Measurements from ENCODE around the gene ZNF787. TPM values are rescaled to one million over a fixed set of nuclear protein-coding genes. Genes with fewer than 3 reads are reported as not detected.

ZNF787 gene
- total RNA-seq, 2 experiments from 2014 or later = 30.6 to 31.7 TPM

DNA sequence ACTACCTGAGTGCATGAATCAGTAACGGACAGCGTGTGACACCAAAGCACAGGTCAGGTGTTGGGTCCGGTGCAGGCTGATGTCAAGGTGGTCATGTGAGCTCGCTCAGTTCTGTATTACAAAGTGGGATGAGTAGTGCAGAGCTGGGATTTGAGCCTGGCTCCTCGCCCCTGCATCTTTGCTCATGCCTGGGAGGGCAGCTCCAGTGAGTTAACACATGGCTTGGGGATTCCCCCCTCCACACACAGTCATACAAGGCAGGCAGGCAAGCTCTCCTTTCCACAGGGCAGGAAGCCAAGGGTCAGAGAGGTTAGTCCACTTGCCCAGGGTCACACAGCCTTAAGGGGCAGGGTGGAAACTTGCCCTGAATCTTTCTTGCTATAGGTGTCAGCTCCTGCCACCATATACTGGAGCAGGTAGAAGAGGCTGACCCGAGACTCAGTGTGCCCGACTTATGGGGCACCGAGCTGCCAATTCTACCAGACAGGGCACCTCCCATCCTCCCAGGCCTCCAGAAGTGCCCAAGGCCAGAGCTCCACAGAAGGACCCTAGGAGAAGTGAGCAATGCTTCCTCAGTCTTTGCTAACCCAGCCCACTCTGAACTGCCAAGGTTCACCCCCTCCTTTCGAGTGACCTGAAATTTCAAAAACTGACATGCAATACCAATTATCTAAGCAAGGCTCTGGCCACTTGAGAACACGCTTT is 35.4 kb downstream of the ZNF787 start:
- POLR2A ChIA-PET = no interaction called here
- H4K20me1 ChIP-seq (ENCODE audit: insufficient read depth, low read length) = no peaks in the 10 kb centered on the region

DNA sequence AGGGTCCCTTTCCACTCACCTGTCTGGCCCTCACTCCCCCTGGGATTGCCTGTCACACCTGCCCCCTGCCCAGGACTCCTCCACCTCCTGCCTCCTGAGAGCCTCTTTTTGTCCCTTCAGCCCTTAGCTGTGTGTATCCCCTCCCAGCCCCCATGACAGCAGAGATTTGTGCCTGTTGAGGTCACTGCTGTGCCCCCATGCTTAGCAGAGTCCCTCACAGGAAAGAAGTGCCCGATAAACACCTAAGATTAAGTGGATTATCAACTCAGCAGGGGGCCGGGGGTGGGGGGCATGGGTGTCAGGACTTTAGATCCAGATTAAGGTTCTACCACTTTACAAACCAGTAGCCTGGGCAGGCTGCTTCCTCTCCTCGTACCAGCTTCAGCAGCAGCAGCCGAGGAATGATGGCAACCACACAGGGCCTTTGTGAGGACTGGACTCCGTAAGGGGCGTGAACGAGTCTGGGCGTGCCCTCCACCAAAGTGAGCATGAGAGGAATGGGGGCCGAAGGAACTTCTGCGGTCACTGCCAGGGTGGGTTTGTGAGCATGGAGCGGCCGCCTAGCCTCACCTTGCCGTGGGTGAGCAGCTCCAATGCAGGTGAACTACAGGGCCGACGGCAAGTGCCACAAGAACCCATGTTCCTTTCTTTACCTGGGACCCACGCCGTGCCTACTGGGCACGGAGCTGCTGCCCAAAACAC is 36.1 kb downstream of the ZNF787 start:
- Histone ChIP-seq H2AFZ (ENCODE audit: low read length) (no peak overlapping the region), H3K79me2 (ENCODE audit: insufficient read depth, low read depth, low read length) (no peaks in the 10 kb centered on the region), H4K20me1 (ENCODE audit: insufficient read depth, low read length) (no peaks in the 10 kb centered on the region), H3K9me2 (ENCODE audit: insufficient read depth, low read length) (no peaks in the 10 kb centered on the region), H3K27ac (ENCODE audit: low read depth, low read length, poor library complexity, severe bottlenecking) (no peak overlapping the region), H3K4me1 (ENCODE audit: insufficient read depth, low read length, poor library complexity, severe bottlenecking) (peaks cover 10% of the 10 kb centered on the region), H3K36me3 (ENCODE audit: insufficient read depth, low read length) (peaks cover 14% of the 10 kb centered on the region; the same call in 1 of the 2 replicates), H3K4me2 (ENCODE audit: low read length) (no peak overlapping the region), H3K4me3 (ENCODE audit: low read depth, low read length, poor library complexity, severe bottlenecking) (no peak overlapping the region), H3K9me3 (ENCODE audit: low read length) (no peaks in the 10 kb centered on the region)
- intact Hi-C loops (cut with micrococcal nuclease; ENCODE audit: unreplicated experiment) = no loop called here
- ChIA-PET POLR2A (no interaction called here), CTCF (ENCODE audit: unreplicated experiment) (no interaction called here)
- no TSS peak for BruUV-seq (replicated peaks)
- DNase-seq (ENCODE audit: low spot score) = no peak
- TF ChIP-seq, protein P1, sequence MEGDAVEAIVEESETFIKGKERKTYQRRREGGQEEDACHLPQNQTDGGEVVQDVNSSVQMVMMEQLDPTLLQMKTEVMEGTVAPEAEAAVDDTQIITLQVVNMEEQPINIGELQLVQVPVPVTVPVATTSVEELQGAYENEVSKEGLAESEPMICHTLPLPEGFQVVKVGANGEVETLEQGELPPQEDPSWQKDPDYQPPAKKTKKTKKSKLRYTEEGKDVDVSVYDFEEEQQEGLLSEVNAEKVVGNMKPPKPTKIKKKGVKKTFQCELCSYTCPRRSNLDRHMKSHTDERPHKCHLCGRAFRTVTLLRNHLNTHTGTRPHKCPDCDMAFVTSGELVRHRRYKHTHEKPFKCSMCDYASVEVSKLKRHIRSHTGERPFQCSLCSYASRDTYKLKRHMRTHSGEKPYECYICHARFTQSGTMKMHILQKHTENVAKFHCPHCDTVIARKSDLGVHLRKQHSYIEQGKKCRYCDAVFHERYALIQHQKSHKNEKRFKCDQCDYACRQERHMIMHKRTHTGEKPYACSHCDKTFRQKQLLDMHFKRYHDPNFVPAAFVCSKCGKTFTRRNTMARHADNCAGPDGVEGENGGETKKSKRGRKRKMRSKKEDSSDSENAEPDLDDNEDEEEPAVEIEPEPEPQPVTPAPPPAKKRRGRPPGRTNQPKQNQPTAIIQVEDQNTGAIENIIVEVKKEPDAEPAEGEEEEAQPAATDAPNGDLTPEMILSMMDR (conservative IDR thresholded peaks at IDR 0.05; ENCODE audit: low read length) = no peak
- no peak for TF ChIP-seq EZH2phosphoT487 (IDR thresholded peaks at IDR 0.05; ENCODE audit: borderline replicate concordance, low read depth, low read length)

More for the DNA sequence above, 35.4 kb downstream of the ZNF787 start:
- Histone ChIP-seq H3K36me3 (ENCODE audit: insufficient read depth, low read length) (peaks cover 14% of the 10 kb centered on the region; the same call in 1 of the 2 replicates), H3K9me2 (ENCODE audit: insufficient read depth, low read length) (no peaks in the 10 kb centered on the region), H3K27ac (ENCODE audit: low read depth, low read length, poor library complexity, severe bottlenecking) (no peak overlapping the region), H3K4me1 (ENCODE audit: insufficient read depth, low read length, poor library complexity, severe bottlenecking) (peaks cover 8% of the 10 kb centered on the region), H3K4me2 (ENCODE audit: low read length) (no peak overlapping the region), H3K79me2 (ENCODE audit: insufficient read depth, low read depth, low read length) (no peaks in the 10 kb centered on the region), H3K4me3 (ENCODE audit: low read depth, low read length, poor library complexity, severe bottlenecking) (no peak overlapping the region), H2AFZ (ENCODE audit: low read length) (no peak overlapping the region), H3K9me3 (ENCODE audit: low read length) (no peaks in the 10 kb centered on the region)
- BruUV-seq (replicated peaks) = no TSS peak
- CTCF ChIA-PET (ENCODE audit: unreplicated experiment) = no interaction called here
- no peak for TF ChIP-seq EZH2phosphoT487 (IDR thresholded peaks at IDR 0.05; ENCODE audit: borderline replicate concordance, low read depth, low read length)
- TF ChIP-seq, protein P1 (conservative IDR thresholded peaks at IDR 0.05; ENCODE audit: low read length) = no peak
- intact Hi-C loops (cut with micrococcal nuclease; ENCODE audit: unreplicated experiment) = no loop called here
- no peak for DNase-seq (ENCODE audit: low spot score)

DNA sequence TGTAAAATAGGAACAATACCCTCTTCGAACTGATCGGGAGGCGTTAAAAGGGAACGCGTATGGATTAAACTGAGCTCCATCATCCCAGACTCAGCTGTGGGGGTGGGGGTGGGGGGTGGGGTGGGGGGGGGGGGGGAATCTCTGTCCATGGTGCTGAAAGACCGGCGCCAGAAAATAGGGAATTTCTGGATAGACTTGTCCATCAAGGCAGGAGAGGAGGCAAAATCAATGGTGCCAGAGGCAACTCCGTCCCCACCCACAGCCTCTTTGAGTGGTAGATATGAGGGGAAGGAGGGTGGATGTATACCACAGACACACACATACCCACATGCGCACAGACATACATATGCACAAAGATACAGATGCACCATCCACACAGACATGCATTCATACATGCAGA is 37.4 kb downstream of the ZNF787 start:
- BruUV-seq (replicated peaks) = no TSS peak
- TF ChIP-seq EZH2phosphoT487 (IDR thresholded peaks at IDR 0.05; ENCODE audit: borderline replicate concordance, low read depth, low read length) = no peak
- TF ChIP-seq, protein P1 (conservative IDR thresholded peaks at IDR 0.05; ENCODE audit: low read length) = no peak
- no peak overlapping the region for H3K4me3 ChIP-seq (ENCODE audit: low read depth, low read length, poor library complexity, severe bottlenecking)
- ChIA-PET POLR2A (no interaction called here), CTCF (ENCODE audit: unreplicated experiment) (no interaction called here)
- no peaks in the 10 kb centered on the region for H3K79me2 ChIP-seq (ENCODE audit: insufficient read depth, low read depth, low read length)
- no peak for DNase-seq (ENCODE audit: low spot score)
- H3K9me3 ChIP-seq (ENCODE audit: low read length) = no peaks in the 10 kb centered on the region
- H3K9me2 ChIP-seq (ENCODE audit: insufficient read depth, low read length) = no peaks in the 10 kb centered on the region
- H3K36me3 ChIP-seq (ENCODE audit: insufficient read depth, low read length) = peaks cover 3% of the 10 kb centered on the region; the same call in 1 of the 2 replicates
- H3K4me2 ChIP-seq (ENCODE audit: low read length) = no peak overlapping the region
- H2AFZ ChIP-seq (ENCODE audit: low read length) = no peak overlapping the region
- H3K27ac ChIP-seq (ENCODE audit: low read depth, low read length, poor library complexity, severe bottlenecking) = no peak overlapping the region
- H3K4me1 ChIP-seq (ENCODE audit: insufficient read depth, low read length, poor library complexity, severe bottlenecking) = peaks cover 10% of the 10 kb centered on the region
- no peaks in the 10 kb centered on the region for H4K20me1 ChIP-seq (ENCODE audit: insufficient read depth, low read length)
- intact Hi-C loops (cut with micrococcal nuclease; ENCODE audit: unreplicated experiment) = no loop called here
